Uterus (tissue), 2 donors: ENCODE measurements around the gene PTPRN2.

Experiments
- POLR2A ChIP-seq, 2 donors: fragments of 450-650 bp; IDR thresholded peaks; one replicate each; pipeline ENCODE4 v1.6.1; 2016; ENCODE audit warnings: antibody characterized with exemption in 2 of 2, mild to moderate bottlenecking in 1 of 2, moderate library complexity in 1 of 2
- TF ChIP-seq, protein P1 (sequence below), 4 experiments: fragments of 200-600 bp in 2 of 4; fragments of 450-650 bp in 2 of 4; sonication (generic) in 2 of 4; IDR thresholded peaks; one replicate each; pipeline ENCODE4 v1.5.1; 2016 to 2019; ENCODE audit warnings: antibody characterized with exemption in 4 of 4, mild to moderate bottlenecking in 2 of 4, moderate library complexity in 1 of 4

DNA sequence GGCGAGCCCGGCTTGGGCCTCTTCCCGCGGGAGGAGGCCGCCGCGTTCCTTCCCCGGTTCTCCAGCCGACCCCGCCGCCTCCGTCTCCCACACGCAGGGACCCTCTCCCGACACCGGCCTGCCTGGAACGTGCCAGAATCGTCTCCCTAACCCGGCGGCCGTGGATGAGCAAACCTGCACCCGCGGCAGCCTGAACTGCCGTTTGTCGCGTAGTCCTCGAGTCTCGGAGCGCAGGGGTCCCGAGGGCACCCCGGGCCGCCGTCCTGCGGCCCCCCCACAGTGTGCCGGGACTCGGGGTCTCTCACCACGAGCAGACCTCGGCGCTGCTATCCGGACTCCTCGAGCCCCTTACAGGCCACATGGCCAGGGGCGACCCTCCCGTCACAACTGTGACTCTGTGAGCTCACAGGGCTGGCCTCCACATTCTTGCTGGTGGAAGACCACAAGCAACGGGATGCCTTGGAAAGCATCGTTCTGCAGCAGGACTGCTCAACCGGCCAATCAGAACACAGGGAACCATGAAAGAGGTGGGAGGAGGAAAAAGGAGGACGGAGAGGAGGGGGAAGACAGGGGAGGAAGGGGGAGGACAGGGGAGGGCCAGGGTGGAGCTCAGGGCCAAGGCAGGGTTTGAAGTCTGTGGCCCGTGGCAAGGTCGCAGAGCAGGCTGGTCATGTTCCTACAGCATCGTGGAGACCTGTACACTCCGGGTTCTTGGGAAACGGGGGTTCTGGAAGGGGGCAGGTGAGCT is 973.9 kb downstream of the PTPRN2 start:
- TF ChIP-seq, protein P1, sequence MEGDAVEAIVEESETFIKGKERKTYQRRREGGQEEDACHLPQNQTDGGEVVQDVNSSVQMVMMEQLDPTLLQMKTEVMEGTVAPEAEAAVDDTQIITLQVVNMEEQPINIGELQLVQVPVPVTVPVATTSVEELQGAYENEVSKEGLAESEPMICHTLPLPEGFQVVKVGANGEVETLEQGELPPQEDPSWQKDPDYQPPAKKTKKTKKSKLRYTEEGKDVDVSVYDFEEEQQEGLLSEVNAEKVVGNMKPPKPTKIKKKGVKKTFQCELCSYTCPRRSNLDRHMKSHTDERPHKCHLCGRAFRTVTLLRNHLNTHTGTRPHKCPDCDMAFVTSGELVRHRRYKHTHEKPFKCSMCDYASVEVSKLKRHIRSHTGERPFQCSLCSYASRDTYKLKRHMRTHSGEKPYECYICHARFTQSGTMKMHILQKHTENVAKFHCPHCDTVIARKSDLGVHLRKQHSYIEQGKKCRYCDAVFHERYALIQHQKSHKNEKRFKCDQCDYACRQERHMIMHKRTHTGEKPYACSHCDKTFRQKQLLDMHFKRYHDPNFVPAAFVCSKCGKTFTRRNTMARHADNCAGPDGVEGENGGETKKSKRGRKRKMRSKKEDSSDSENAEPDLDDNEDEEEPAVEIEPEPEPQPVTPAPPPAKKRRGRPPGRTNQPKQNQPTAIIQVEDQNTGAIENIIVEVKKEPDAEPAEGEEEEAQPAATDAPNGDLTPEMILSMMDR (IDR thresholded peaks at IDR 0.05) = no peak
- no peak for TF ChIP-seq POLR2A (IDR thresholded peaks at IDR 0.05)
